ENCODE results near the gene OSBPL6.
A peak's percentile ranks its signal among the peaks of the same experiment; 100 is the strongest.
"Not testable (repeated sequence)": the region's sequence is repeated elsewhere in the genome, so short reads cannot be mapped to it uniquely, and the experiment has no call there.

The OSBPL6 gene

GRCh38 chr2:178298785-178299212 lies 104.5 kb downstream of the OSBPL6 start:
- TF ChIP-seq GATA1 (IDR thresholded peaks at IDR 0.05; ENCODE audit: low read depth, low read length) (no peak), POLR2A (IDR thresholded peaks at IDR 0.05; ENCODE audit: low read length) (no peak)
- peak; percentile 10 to 12 for DNase-seq

GRCh38 chr2:178301649-178302238 lies 107.4 kb downstream of the OSBPL6 start:
- TF ChIP-seq GATA1 (IDR thresholded peaks at IDR 0.05; ENCODE audit: low read depth, low read length) (no peak), POLR2A (IDR thresholded peaks at IDR 0.05; ENCODE audit: low read length) (no peak)
- no peak for DNase-seq

GRCh38 chr2:178304333-178304732 lies 110.0 kb downstream of the OSBPL6 start:
- no peak for DNase-seq
- no peak for TF ChIP-seq POLR2A (IDR thresholded peaks at IDR 0.05; ENCODE audit: low read length)
- no peak for TF ChIP-seq GATA1 (IDR thresholded peaks at IDR 0.05; ENCODE audit: low read depth, low read length)

- peak; percentile 47 to 57 for DNase-seq
- no peak for TF ChIP-seq POLR2A (IDR thresholded peaks at IDR 0.05; ENCODE audit: low read length)
- no peak for TF ChIP-seq GATA1 (IDR thresholded peaks at IDR 0.05; ENCODE audit: low read depth, low read length)
Observed at GRCh38 chr2:178306352-178307073, 112.2 kb downstream of the OSBPL6 start.

GRCh38 chr2:178307650-178308049 lies 113.3 kb downstream of the OSBPL6 start:
- TF ChIP-seq POLR2A (IDR thresholded peaks at IDR 0.05; ENCODE audit: low read length) (no peak), GATA1 (IDR thresholded peaks at IDR 0.05; ENCODE audit: low read depth, low read length) (no peak)
- no peak for DNase-seq

GRCh38 chr2:178309541-178309940 lies 115.2 kb downstream of the OSBPL6 start:
- no peak for TF ChIP-seq GATA1 (IDR thresholded peaks at IDR 0.05; ENCODE audit: low read depth, low read length)
- TF ChIP-seq POLR2A (IDR thresholded peaks at IDR 0.05; ENCODE audit: low read length) = no peak
- DNase-seq = no peak

- TF ChIP-seq GATA1 (IDR thresholded peaks at IDR 0.05; ENCODE audit: low read depth, low read length) (no peak), POLR2A (IDR thresholded peaks at IDR 0.05; ENCODE audit: low read length) (no peak)
- no peak for DNase-seq
Observed at GRCh38 chr2:178315078-178315477, 120.8 kb downstream of the OSBPL6 start.

GRCh38 chr2:178315488-178315948 lies 121.2 kb downstream of the OSBPL6 start:
- DNase-seq = peak; percentile 11 to 60
- no peak for TF ChIP-seq POLR2A (IDR thresholded peaks at IDR 0.05; ENCODE audit: low read length)
- TF ChIP-seq GATA1 (IDR thresholded peaks at IDR 0.05; ENCODE audit: low read depth, low read length) = no peak

- TF ChIP-seq POLR2A (IDR thresholded peaks at IDR 0.05; ENCODE audit: low read length) = no peak
- no peak for TF ChIP-seq GATA1 (IDR thresholded peaks at IDR 0.05; ENCODE audit: low read depth, low read length)
- DNase-seq = no peak
Observed at GRCh38 chr2:178317811-178318210, 123.5 kb downstream of the OSBPL6 start.

- DNase-seq = no peak
- TF ChIP-seq GATA1 (IDR thresholded peaks at IDR 0.05; ENCODE audit: low read depth, low read length) = no peak
- no peak for TF ChIP-seq POLR2A (IDR thresholded peaks at IDR 0.05; ENCODE audit: low read length)
Observed at GRCh38 chr2:178320011-178320585, 125.8 kb downstream of the OSBPL6 start.

GRCh38 chr2:178322068-178322467 lies 127.8 kb downstream of the OSBPL6 start:
- no peak for DNase-seq

GRCh38 chr2:178323331-178323730 lies 129.0 kb downstream of the OSBPL6 start:
- not testable (repeated sequence) for DNase-seq

More at GRCh38 chr2:178322068-178322467, 127.8 kb downstream of the OSBPL6 start:
- no peak for TF ChIP-seq POLR2A (IDR thresholded peaks at IDR 0.05; ENCODE audit: low read length)
- TF ChIP-seq GATA1 (IDR thresholded peaks at IDR 0.05; ENCODE audit: low read depth, low read length) = no peak

GRCh38 chr2:178324077-178324476 lies 129.8 kb downstream of the OSBPL6 start:
- TF ChIP-seq POLR2A (IDR thresholded peaks at IDR 0.05; ENCODE audit: low read length) (no peak), GATA1 (IDR thresholded peaks at IDR 0.05; ENCODE audit: low read depth, low read length) (no peak)
- DNase-seq = no peak

GRCh38 chr2:178325268-178325667 lies 131.0 kb downstream of the OSBPL6 start:
- no peak for DNase-seq
- TF ChIP-seq GATA1 (IDR thresholded peaks at IDR 0.05; ENCODE audit: low read depth, low read length) (no peak), POLR2A (IDR thresholded peaks at IDR 0.05; ENCODE audit: low read length) (no peak)

- no peak for DNase-seq
- no peak for TF ChIP-seq GATA1 (IDR thresholded peaks at IDR 0.05; ENCODE audit: low read depth, low read length)
- TF ChIP-seq POLR2A (IDR thresholded peaks at IDR 0.05; ENCODE audit: low read length) = no peak
Observed at GRCh38 chr2:178327516-178327915, 133.2 kb downstream of the OSBPL6 start.
